ENCODE data around the gene TMCO4.

DNA sequence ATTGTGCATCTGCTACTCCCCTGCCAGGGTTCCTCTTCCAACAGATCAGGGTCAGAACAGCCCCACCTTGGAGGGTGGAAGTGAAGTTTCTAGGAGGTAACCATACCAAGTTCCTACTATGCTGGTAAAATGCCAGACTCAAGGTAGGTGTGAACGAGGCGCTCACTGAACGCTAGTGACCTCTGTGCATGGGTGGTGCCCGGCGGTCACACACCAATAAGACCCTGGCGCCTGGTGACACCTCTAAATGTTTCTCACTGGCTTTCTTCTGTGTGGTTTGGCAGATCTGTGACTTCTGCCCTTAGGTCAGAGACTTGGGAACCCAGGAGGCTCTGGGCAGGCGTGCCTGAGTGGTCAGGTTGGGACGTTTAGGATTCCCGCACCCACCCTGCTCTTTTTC is 55.9 kb downstream of the TMCO4 start:
- no peak for TF ChIP-seq TCF4 (CRISPR knock-in tag; IDR thresholded peaks at IDR 0.05; ENCODE audit: borderline replicate concordance)
- no peak for TF ChIP-seq ARNTL (CRISPR knock-in tag; IDR thresholded peaks at IDR 0.05; ENCODE audit: borderline replicate concordance, low read depth)
- TF ChIP-seq, protein P1, sequence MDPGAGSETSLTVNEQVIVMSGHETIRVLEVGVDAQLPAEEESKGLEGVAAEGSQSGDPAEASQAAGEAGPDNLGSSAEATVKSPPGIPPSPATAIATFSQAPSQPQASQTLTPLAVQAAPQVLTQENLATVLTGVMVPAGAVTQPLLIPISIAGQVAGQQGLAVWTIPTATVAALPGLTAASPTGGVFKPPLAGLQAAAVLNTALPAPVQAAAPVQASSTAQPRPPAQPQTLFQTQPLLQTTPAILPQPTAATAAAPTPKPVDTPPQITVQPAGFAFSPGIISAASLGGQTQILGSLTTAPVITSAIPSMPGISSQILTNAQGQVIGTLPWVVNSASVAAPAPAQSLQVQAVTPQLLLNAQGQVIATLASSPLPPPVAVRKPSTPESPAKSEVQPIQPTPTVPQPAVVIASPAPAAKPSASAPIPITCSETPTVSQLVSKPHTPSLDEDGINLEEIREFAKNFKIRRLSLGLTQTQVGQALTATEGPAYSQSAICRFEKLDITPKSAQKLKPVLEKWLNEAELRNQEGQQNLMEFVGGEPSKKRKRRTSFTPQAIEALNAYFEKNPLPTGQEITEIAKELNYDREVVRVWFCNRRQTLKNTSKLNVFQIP (CRISPR knock-in tag; IDR thresholded peaks at IDR 0.05; ENCODE audit: borderline replicate concordance, low read depth), result no peak
- TF ChIP-seq, protein P2, sequence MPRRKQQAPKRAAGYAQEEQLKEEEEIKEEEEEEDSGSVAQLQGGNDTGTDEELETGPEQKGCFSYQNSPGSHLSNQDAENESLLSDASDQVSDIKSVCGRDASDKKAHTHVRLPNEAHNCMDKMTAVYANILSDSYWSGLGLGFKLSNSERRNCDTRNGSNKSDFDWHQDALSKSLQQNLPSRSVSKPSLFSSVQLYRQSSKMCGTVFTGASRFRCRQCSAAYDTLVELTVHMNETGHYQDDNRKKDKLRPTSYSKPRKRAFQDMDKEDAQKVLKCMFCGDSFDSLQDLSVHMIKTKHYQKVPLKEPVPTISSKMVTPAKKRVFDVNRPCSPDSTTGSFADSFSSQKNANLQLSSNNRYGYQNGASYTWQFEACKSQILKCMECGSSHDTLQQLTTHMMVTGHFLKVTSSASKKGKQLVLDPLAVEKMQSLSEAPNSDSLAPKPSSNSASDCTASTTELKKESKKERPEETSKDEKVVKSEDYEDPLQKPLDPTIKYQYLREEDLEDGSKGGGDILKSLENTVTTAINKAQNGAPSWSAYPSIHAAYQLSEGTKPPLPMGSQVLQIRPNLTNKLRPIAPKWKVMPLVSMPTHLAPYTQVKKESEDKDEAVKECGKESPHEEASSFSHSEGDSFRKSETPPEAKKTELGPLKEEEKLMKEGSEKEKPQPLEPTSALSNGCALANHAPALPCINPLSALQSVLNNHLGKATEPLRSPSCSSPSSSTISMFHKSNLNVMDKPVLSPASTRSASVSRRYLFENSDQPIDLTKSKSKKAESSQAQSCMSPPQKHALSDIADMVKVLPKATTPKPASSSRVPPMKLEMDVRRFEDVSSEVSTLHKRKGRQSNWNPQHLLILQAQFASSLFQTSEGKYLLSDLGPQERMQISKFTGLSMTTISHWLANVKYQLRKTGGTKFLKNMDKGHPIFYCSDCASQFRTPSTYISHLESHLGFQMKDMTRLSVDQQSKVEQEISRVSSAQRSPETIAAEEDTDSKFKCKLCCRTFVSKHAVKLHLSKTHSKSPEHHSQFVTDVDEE (CRISPR knock-in tag; IDR thresholded peaks at IDR 0.05), result no peak
- TF ChIP-seq, protein P3, sequence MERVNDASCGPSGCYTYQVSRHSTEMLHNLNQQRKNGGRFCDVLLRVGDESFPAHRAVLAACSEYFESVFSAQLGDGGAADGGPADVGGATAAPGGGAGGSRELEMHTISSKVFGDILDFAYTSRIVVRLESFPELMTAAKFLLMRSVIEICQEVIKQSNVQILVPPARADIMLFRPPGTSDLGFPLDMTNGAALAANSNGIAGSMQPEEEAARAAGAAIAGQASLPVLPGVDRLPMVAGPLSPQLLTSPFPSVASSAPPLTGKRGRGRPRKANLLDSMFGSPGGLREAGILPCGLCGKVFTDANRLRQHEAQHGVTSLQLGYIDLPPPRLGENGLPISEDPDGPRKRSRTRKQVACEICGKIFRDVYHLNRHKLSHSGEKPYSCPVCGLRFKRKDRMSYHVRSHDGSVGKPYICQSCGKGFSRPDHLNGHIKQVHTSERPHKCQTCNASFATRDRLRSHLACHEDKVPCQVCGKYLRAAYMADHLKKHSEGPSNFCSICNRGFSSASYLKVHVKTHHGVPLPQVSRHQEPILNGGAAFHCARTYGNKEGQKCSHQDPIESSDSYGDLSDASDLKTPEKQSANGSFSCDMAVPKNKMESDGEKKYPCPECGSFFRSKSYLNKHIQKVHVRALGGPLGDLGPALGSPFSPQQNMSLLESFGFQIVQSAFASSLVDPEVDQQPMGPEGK (CRISPR knock-in tag; IDR thresholded peaks at IDR 0.05; ENCODE audit: borderline replicate concordance), result no peak
- TF ChIP-seq ZNF70 (CRISPR knock-in tag; IDR thresholded peaks at IDR 0.05), result no peak
- TF ChIP-seq BACH2 (CRISPR knock-in tag; IDR thresholded peaks at IDR 0.05; ENCODE audit: borderline replicate concordance), result no peak
- TF ChIP-seq, protein P4, sequence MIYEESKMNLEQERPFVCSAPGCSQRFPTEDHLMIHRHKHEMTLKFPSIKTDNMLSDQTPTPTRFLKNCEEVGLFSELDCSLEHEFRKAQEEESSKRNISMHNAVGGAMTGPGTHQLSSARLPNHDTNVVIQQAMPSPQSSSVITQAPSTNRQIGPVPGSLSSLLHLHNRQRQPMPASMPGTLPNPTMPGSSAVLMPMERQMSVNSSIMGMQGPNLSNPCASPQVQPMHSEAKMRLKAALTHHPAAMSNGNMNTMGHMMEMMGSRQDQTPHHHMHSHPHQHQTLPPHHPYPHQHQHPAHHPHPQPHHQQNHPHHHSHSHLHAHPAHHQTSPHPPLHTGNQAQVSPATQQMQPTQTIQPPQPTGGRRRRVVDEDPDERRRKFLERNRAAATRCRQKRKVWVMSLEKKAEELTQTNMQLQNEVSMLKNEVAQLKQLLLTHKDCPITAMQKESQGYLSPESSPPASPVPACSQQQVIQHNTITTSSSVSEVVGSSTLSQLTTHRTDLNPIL (CRISPR knock-in tag; IDR thresholded peaks at IDR 0.05; ENCODE audit: low read depth), result no peak
- TF ChIP-seq PPARA (CRISPR knock-in tag; IDR thresholded peaks at IDR 0.05; ENCODE audit: borderline replicate concordance), result no peak
- TF ChIP-seq ZFP30 (CRISPR knock-in tag; IDR thresholded peaks at IDR 0.05), result no peak
